NT2/D1 (cell line): ENCODE measurements around the gene ADPRH.

Source experiments
- DNase-seq: peaks from one replicate; pipeline ENCODE4 v3.0.0-alpha.2; 2011; ENCODE audit warnings: low read depth, low spot score
- H3K27me3 ChIP-seq: 2 replicates; pipeline ENCODE4 v1.6.0; 2011; ENCODE audit warnings: mild to moderate bottlenecking; ENCODE audit not compliant: insufficient read length, insufficient read depth
- H3K36me3 ChIP-seq: 2 replicates; pipeline ENCODE4 v1.6.1; 2011; ENCODE audit warnings: mild to moderate bottlenecking, low read length, mixed read lengths; ENCODE audit not compliant: insufficient read depth, insufficient read length
- H3K4me1 ChIP-seq: 2 replicates; pipeline ENCODE4 v1.5.1; 2011; ENCODE audit not compliant: insufficient read depth, insufficient read length
- H3K4me3 ChIP-seq: 2 replicates; pipeline ENCODE4 v1.5.1; 2011; ENCODE audit warnings: low read depth; ENCODE audit not compliant: insufficient read length
- H3K9ac ChIP-seq: 2 replicates; pipeline ENCODE4 v1.6.0; 2011; ENCODE audit warnings: low read depth; ENCODE audit not compliant: insufficient read length
- H3K9me3 ChIP-seq: 2 replicates; pipeline ENCODE4 v1.5.1; 2011; ENCODE audit warnings: mild to moderate bottlenecking, low read length; ENCODE audit not compliant: insufficient read depth
- SUZ12 ChIP-seq: IDR thresholded peaks from 2 replicates; pipeline ENCODE4 v1.6.1; 2011; ENCODE audit not compliant: insufficient read length, insufficient read depth; ENCODE audit errors: extremely low read depth
- YY1 ChIP-seq: IDR thresholded peaks from 2 replicates; pipeline ENCODE4 v1.6.1; 2011; ENCODE audit not compliant: insufficient read length, insufficient read depth
- ZNF274 ChIP-seq: IDR thresholded peaks from 2 replicates; pipeline ENCODE4 v1.6.1; 2011; ENCODE audit warnings: mild to moderate bottlenecking, low read depth, low read length

The ADPRH gene

DNA sequence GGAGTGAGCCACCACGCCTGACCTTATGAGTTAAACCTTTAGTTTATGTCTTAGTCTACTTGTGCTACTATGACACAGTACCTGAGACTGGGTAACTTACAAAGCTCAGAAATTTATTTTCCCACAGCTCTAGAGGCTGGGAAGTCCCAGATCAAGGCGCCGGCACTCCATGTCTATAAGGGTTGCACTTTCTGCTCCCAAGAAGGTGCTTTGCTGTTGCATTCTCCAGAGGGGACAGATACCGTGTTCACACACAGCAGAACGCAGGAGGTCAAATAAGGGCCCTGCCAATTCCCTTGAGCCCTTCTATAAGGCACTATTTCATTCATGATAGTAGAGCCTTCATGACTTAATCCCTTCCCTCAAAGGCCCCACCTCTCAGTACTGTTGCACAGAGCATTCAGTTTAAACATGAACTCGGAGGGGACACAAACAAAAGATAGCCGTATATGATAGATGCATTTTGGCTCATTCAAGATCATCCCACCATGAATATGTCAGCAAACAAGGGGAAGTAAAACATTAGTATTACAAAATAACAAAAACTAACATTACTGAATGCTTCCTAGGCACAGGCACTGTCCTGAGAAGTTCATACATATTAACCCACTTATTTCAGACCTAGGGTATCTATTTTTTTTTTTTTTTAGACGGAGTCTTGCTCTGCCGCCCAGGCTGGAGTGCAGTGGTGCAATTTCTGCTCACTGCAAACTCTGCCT is 44.9 kb downstream of the ADPRH start:
- H3K9ac ChIP-seq, result no peak overlapping the region
- no peaks in the 10 kb centered on the region for H3K36me3 ChIP-seq
- no peaks in the 10 kb centered on the region for H3K9me3 ChIP-seq
- no peaks in the 10 kb centered on the region for H3K4me1 ChIP-seq
- no peak for TF ChIP-seq SUZ12
- no peak for TF ChIP-seq YY1
- TF ChIP-seq ZNF274, result no peak
- H3K27me3 ChIP-seq, result no peaks in the 10 kb centered on the region
- DNase-seq, result no peak
- H3K4me3 ChIP-seq, result no peak overlapping the region

- TF ChIP-seq YY1 (no peak), ZNF274 (no peak), SUZ12 (no peak)
- no peaks in the 10 kb centered on the region for H3K36me3 ChIP-seq
- H3K4me1 ChIP-seq, result no peaks in the 10 kb centered on the region
- no peak for DNase-seq
- no peak overlapping the region for H3K9ac ChIP-seq
- no peaks in the 10 kb centered on the region for H3K9me3 ChIP-seq
- no peaks in the 10 kb centered on the region for H3K27me3 ChIP-seq
- H3K4me3 ChIP-seq, result no peak overlapping the region
Measured at GRCh38 chr3:119625451-119626153, 46.3 kb downstream of the ADPRH start.

DNA sequence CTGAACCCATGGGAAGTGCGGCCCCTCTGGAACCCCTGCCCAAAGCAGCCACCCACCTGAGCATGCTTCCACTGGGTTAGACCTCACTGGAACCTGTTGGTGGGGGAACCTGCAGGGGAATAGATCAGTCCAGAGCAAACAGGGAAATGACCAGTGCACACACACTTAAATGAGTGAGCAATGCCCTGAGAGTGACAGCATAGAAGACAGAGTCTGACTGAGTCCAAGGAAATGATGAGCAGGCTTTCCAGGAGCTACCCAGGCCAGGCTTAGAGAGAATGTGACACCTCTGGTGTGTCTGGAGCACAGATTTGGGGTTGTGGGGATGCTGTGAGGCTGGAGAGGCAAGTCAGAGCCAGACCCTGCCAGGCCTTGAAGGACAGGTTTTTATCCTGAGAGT is 46.9 kb downstream of the ADPRH start:
- Histone ChIP-seq H3K27me3 (no peaks in the 10 kb centered on the region), H3K9ac (no peak overlapping the region), H3K4me1 (no peaks in the 10 kb centered on the region), H3K36me3 (no peaks in the 10 kb centered on the region), H3K4me3 (no peak overlapping the region), H3K9me3 (no peaks in the 10 kb centered on the region)
- DNase-seq, result no peak
- TF ChIP-seq SUZ12 (no peak), ZNF274 (no peak), YY1 (no peak)

DNA sequence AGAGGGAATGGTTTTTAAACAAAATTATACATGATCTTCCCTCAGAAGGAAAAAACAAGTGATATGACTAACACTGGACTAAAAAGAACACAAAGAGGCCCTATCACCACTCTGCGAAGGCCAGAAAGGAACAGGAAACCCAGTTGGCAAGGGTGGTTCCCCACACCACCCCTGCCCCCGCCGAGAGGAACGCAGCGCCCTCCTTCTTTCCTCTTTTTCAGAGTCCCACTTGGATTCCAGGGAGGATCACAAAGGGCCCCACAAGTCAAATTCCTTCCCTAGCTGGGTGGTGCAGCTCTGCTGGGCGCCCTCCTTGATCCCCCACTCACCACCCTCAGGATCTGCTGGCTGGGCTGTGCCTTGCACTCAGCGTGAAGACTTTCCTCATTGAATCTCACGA is 48.2 kb downstream of the ADPRH start:
- H3K36me3 ChIP-seq, result no peaks in the 10 kb centered on the region
- H3K9me3 ChIP-seq, result no peaks in the 10 kb centered on the region
- no peak overlapping the region for H3K9ac ChIP-seq
- no peaks in the 10 kb centered on the region for H3K27me3 ChIP-seq
- no peak overlapping the region for H3K4me3 ChIP-seq
- no peak for DNase-seq
- H3K4me1 ChIP-seq, result no peaks in the 10 kb centered on the region
- no peak for TF ChIP-seq ZNF274

DNA sequence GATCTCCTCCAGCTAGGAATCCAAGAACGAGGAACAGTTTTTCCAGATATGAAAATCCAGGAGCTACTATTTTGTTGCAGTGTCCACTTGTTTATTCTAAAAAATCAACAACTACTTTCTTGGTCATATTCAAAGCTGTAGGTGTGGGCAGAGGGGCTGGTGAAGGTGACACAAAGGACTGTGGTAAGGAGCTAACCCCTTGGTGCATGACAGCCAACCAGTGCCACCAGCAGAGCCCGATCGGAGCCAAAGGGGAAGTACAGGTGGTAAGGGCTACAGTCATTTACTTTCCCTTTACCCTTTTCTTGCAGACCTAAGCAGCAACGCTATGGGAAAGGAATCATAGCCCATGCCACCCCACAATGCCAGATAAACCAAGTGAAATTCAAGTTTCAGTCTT is 49.1 kb downstream of the ADPRH start:
- TF ChIP-seq YY1 (no peak), ZNF274 (no peak), SUZ12 (no peak)
- H3K36me3 ChIP-seq, result no peaks in the 10 kb centered on the region
- H3K4me3 ChIP-seq, result no peak overlapping the region
- no peak for DNase-seq
- no peaks in the 10 kb centered on the region for H3K9me3 ChIP-seq
- no peaks in the 10 kb centered on the region for H3K27me3 ChIP-seq
- H3K4me1 ChIP-seq, result no peaks in the 10 kb centered on the region
- no peak overlapping the region for H3K9ac ChIP-seq

- no peak for DNase-seq
- Histone ChIP-seq H3K4me1 (no peaks in the 10 kb centered on the region), H3K9ac (no peak overlapping the region), H3K9me3 (no peaks in the 10 kb centered on the region), H3K27me3 (no peaks in the 10 kb centered on the region), H3K4me3 (no peak overlapping the region), H3K36me3 (no peaks in the 10 kb centered on the region)
- TF ChIP-seq YY1 (no peak), ZNF274 (no peak), SUZ12 (no peak)
Measured at GRCh38 chr3:119628816-119629445, 49.6 kb downstream of the ADPRH start.

GRCh38 chr3:119630128-119630879 is 51.0 kb downstream of the ADPRH start:
- DNase-seq, result no peak
- H3K4me3 ChIP-seq, result no peak overlapping the region

More at GRCh38 chr3:119630128-119630879, 51.0 kb downstream of the ADPRH start:
- Histone ChIP-seq H3K27me3 (no peaks in the 10 kb centered on the region), H3K4me1 (no peaks in the 10 kb centered on the region), H3K9ac (no peak overlapping the region), H3K36me3 (no peaks in the 10 kb centered on the region), H3K9me3 (no peaks in the 10 kb centered on the region)
- TF ChIP-seq ZNF274 (no peak), YY1 (no peak)
